GM21737 (cell line): ENCODE measurements around the gene BCAS3.
"Not testable (repeated sequence)": the region's sequence is repeated elsewhere in the genome, so short reads cannot be mapped to it uniquely, and the experiment has no call there.

Experiments used
- ATAC-seq: cut with Tn5 transposase; IDR thresholded peaks from one replicate; pipeline ENCODE4 v1.9.1; 2021; ENCODE audit warnings: mild to moderate bottlenecking, moderate library complexity; ENCODE audit not compliant: unreplicated experiment

Gene BCAS3

DNA sequence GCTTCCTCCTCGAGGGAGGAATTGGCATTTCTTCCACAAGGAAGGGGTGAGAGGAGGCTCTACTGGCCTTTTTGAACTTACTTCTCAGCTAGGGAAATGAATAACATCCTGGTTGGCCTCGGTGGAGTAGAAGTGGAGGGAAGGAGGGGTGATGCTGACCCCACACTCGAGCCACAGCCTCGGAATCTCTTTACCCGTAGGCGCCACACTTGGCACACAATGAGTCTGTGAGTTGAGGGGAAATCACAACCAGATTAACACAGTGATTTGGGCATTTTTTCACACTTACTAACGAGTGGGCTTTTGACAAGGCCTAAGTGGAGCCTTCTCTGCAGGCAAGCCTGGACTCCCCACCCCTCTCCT lies 674.7 kb downstream of the BCAS3 start:
- ATAC-seq, result no peak

DNA sequence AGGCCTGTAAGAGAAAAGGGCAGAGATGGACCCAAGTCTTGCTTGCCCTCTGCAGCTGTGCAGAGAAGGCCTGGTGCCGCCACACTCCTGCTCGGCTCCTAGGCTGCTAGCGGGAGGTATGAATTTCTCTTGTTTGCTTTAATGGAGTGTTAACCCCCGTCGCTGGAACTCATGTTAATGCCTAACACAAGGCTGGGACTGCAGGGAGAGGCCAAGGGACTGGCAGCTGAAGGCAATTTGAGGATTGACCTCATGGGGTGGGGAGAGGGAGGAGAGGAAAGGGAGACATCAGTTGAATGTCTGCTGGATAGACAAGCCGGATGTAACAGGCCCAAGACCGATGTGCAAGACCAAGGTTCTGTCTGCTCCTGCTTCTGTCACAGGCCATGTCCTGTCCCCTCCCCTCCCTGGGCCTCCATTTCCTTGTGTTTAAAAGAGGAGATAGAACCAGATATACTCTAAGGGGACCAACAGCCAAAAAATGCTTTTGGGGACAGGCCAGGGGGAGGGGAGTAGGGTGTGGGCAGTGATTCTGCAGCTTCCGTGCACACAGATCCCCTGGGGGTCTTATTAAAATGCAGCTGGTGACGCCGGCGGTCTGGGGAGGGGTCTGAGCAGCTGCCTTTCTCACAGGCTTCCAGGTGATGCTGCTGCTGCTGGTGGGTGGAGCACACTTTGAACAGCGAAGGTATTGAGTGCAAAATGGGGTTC lies 675.3 kb downstream of the BCAS3 start:
- ATAC-seq, result no peak

- ATAC-seq, result no peak
Measured at GRCh38 chr17:61353615-61354014, 676.0 kb downstream of the BCAS3 start.

- ATAC-seq, result no peak
Measured at GRCh38 chr17:61354895-61355874, 677.5 kb downstream of the BCAS3 start.

DNA sequence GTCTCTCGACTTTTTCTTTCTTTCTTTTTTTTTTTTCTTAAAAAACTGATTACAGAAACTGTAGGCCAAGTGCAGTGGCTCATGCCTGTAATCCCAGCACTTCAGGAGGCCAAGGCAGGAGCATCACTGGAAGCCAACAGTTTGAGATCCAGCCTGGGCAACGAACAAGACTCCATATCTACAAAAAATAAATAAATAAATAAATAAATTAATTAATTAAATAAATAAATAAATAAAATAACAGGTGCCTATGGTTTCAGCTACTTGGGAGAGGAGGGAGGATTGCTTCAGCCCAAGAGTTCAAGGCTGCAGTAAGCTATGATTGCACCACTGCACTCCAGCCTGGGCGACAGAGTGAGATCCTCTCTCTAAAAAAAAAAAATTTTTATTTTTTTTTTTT lies 679.4 kb downstream of the BCAS3 start:
- ATAC-seq, result not testable (repeated sequence)

GRCh38 chr17:61359513-61359912 lies 681.9 kb downstream of the BCAS3 start:
- ATAC-seq, result not testable (repeated sequence)

DNA sequence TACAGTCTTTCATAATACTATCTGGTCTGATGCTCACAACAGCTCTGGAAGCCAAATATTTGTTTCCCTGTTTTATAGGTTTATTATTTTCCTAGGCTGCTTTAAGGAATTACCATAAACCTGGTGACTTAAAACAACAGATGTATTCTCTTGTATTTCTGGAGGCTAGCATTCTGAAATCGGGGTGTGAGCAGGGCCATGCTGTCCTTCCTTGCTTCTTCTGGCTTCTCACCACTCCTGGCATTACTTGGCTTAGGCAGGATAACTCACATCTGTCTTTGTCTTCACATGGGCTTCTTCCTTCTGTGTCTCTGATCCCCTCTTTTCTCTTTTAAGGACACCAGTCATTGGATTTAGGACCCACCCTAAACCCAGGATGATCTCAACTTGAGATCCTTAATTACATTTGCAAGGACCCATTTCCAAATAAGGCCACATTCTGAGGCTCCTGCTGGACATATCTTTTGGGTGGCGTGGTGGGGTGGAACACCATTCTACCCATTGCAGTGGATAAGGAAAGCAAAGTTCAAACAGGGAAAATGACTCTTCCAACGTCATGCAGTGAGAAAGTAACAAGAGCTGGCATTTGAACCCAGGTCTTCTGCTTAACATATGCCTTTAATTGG lies 682.8 kb downstream of the BCAS3 start:
- no peak for ATAC-seq

- ATAC-seq, result no peak
Measured at GRCh38 chr17:61361084-61361483, 683.4 kb downstream of the BCAS3 start.

DNA sequence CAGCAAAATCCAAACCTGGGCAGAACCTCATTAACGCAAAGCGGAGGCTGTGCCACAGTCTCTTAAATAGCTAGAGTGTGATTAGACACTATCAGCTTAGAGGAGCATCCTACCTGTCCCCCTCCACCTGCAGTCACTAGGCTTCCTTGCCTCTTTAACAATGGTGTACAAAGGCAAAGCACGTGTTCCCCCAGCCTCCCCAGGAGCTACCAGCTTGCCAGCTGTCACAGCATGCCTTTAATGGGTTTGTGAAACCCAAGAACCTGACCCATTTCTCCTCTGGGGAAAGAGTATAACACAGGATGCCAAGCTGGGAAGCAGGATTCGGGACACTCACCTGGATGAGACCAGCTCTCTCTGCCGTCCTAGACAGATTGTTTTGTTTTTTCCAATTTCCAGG lies 684.7 kb downstream of the BCAS3 start:
- no peak for ATAC-seq

DNA sequence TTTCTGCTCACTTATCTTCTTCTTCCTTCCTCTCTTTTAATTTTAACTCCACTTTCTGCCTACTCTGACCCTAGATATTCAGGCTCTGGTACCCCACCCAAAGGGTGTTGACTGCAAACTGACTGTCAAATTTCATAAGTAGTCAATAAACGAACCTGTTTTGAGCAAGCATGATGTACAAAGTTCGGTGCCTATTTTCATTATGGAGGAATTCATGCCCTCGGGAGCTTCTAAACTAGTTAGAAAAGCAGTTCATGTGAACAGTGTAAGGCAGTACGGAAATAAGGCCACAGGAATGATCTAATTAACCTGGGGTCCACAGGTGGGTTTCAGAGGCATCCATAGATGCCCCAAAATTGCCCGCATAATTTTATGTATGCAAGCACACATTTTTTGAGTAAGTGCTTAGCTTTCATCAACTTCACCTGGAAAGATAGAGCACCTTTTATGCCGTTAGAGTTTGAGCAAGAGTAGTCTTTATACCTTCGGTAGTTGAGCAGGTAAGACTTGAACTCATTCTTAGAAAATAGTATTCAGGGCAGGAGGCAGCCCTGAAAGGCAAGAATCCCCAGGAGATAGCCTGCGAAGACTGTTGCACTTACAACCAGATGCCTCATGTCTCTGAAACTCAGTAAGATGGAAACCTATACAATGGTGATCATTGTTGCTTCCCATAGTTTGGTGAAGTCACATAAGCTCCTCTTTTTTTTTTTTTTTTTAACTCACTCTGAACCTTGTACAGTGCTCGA lies 685.4 kb downstream of the BCAS3 start:
- ATAC-seq, result no peak

DNA sequence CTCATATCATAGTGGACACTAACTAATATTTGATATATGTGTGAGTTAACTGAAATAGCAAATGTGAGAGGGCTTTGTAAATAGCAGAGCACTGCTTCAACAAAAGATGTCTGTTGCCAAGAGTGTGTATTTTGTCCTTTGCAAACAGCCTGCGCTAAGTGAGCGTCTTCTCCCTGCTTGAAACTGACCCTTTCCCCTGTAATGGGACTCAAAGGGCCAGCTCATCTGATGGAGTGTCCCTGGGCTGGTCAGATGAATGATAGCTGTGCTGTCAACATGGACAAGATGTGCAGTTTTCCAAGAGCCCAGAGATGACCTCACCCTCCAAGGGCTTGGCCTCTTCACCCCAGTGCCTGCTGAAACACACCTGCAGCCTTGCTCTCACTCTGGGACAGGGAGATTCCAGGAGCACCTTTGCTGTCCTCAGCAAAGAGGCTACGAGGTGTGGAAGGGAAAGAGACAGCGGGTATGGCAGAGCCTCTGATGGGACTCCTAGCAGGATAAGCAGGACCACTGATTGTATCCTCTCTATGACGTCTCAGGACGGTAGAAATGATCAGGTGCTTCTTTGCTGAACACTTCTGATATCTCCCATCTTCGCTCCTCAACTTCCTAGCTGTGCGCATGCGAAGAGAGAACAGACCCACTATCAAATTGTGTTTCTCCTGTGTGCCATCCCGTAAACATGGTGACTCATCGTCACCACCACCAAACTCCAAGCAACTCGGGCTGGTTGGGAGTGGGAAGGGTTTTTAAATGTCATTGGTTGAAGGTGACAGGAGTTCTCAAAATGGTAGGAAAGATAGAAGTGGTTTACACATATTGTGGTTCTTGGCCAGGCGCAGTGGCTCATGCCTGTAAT lies 686.2 kb downstream of the BCAS3 start:
- ATAC-seq, result no peak

GRCh38 chr17:61364463-61364846 lies 686.8 kb downstream of the BCAS3 start:
- no peak for ATAC-seq

- no peak for ATAC-seq
Measured at GRCh38 chr17:61366076-61366714, 688.5 kb downstream of the BCAS3 start.

DNA sequence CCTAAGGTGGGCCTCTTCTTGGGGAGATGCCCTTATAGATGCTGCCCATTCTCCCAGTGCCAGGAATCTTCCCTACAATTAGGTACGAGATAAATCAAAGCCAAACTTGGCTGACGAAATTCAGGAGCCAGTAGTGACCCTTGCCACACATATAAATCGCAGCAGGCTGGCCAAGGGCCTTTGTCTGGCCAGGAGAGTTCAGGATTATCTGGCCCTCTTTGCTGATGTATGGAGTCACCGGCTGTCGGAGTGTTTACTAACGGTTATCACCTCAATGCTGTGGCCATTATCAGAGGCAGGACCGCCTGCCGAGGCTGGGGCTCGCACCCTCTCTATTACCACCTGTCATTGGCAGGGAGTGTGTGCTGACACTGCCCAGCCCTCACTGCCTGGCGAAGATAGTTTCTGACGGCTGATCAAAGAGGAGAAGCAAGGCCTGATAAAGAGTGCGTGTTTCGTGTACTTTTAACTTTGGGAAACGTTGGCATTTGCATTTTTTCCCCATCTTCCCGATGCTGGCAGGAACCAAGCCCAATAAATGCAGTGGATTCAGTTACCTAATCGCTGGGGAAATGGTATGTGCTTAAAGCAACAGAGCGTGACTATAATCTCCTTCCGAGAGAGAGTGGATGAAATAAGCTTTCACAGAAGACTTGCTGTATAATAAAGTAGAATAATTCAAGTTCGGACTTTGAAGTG lies 689.2 kb downstream of the BCAS3 start:
- ATAC-seq, result no peak

DNA sequence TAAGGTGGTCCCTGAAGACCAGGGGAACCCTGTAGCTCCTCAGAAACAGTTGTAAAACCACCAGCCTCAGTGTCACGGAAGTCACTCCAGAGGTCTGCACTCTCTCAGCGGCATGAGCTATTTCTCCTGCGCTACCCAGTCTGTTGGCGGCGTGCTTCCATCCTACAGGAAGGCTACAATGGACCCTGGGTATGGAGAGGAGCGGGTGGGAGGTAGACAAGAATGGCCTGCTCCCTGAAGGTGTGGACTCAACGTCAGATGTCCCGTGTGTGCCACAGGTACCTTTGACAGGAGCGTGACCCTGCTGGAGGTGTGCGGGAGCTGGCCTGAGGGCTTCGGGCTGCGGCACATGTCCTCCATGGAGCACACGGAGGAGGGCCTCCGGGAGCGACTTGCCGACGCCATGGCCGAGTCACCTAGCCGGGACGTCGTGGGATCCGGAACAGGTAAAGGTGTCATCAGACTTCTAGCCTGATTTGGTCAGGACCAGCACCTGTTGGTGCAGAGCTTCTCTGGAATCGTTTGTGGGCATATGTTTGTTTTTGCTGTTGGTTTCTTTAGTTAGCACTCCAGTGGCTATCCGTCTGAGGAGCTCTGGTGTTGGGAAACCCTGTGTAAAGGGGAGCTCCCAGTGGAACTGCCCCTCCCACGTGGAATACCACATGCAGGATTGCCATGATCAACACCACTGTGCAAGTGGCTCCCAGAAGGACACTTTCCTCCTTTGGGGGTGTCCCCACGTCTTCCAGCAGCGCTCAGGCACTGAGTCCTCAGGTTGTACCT lies 690.6 kb downstream of the BCAS3 start:
- no peak for ATAC-seq

DNA sequence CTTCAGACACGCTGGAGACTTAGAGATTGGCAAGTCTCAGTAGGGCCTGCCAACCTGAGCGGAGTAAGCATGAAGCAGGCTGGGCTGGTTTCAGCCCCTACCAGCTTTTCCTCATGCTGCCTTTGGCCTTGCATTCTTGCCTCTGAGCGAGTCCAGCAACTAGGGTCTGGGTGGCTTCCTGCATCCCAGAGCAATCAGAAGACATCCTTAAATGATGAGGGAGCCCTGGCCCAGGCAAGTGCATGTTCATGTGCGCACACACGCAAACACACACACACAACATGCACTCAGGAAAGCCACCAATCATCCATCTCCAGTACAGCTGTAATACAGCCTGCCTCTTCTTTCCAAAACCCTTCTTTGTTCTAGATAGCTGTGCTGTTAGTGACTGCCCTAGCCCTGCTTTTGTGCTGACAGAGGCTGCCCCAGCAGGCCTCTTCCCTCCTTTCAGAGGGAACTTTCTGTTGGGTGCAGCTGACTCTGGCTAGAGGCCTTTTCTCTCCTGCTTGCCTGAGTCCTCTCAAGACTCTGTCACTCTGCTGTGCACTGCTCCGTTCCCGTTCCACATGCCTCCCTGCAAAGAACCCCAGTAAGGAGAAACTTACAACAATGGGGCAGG lies 691.3 kb downstream of the BCAS3 start:
- no peak for ATAC-seq

DNA sequence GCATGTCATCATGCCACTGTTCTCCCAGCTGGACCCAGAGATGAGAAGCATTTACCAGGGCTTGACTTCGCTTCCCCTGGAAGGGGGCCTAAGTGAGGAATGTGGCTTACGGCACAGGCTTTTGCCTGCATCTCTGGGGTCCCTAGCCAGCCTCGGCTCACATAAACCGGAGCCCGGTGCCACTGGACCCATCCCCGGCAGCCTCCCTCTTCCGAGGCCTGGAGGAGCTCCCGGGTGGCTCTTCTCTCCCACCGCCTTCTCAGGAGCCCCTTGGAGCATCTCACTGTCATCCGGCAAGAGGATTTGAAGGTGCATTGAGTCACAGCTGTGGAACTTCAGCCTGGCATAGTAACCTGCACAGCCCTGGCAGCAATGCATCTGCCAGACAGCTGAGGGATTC lies 692.1 kb downstream of the BCAS3 start:
- no peak for ATAC-seq

GRCh38 chr17:61371179-61371578 lies 693.5 kb downstream of the BCAS3 start:
- no peak for ATAC-seq
